Raji (cell line): ENCODE results near the gene PKP2.

Source experiments
- POLR2A ChIP-seq: IDR thresholded peaks from 2 replicates; pipeline ENCODE4 v1.6.1; 2011; ENCODE audit warnings: low read depth, low read length, control low read depth; ENCODE audit not compliant: insufficient read depth

PKP2 gene

GRCh38 chr12:32877601-32878459 lies 18.7 kb downstream of the PKP2 start:
- TF ChIP-seq POLR2A, result no peak

DNA sequence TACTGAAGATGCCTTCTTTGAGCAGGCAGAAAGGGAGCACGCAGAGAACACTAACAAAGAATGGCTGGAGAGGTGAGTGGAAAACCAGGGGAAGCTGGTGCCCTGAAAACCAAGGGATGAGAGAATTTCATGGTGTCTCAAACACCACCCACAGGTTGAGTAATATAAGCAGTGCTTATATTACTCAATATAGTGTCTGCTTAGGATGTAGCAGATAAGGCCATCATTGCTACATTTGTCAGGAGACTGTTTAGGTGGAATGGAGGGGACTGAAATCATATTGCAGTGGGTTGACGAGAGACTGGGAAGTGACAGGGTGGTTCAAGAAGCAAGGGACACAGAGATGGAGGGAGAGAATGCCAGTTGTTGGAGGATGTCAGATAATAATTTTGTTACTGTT lies 20.6 kb downstream of the PKP2 start:
- no peak for TF ChIP-seq POLR2A

DNA sequence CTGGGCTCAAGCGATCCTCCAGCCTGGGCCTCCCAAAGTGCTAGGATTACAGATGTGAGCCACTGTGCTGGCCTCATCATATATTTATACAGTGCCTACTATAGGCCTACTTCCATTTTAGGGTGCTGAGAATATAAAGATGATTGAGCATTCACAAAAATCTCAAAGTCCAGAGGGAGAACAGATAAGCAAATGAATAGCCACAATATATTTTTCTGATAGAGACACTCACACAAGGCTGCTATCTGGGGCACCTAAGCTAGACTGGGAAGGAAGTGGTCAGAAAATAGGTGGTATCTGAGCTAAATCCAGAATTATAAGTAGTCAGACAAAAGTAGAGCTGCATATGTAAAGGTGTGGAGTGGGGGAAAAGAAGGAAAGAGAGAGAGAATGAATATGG lies 21.6 kb downstream of the PKP2 start:
- no peak for TF ChIP-seq POLR2A

DNA sequence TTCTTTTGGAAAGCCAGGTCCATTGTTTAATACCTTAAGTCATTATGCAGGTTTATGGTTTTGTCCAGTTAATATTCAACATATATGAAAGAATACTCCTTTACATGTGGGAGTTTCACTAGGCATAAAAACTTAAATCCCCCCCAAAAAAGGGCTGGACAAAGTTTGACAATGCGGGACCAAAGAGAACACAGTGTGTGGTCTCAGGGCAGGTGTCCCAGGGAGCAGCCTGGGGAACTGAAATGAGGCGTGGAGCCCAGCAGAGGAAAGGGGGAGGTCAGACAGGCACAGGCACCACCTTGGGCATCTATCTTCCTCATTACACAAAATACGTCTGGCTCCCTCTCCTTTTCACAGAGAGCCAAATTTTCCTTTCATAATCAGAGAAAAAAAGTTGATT lies 22.5 kb downstream of the PKP2 start:
- no peak for TF ChIP-seq POLR2A

DNA sequence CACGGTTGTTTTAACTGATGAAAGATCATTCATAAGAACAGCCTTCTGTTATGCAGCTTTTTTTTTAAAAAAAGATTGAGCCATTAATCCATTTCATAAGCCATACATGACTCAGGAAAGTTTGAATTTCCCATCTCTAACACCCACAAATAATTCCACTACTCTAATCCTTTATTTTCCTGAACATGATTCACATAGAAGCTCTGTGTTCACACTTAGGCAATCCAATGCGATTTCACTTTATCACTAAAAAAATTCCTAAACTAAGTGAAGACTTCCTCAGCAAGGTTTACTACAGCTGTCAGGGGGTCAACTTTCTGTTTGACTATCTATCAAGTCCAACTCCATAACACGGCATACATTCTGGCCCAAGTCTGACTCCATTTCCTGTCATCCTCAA lies 25.9 kb downstream of the PKP2 start:
- TF ChIP-seq POLR2A, result no peak

GRCh38 chr12:32868885-32869284 lies 27.7 kb downstream of the PKP2 start:
- no peak for TF ChIP-seq POLR2A

DNA sequence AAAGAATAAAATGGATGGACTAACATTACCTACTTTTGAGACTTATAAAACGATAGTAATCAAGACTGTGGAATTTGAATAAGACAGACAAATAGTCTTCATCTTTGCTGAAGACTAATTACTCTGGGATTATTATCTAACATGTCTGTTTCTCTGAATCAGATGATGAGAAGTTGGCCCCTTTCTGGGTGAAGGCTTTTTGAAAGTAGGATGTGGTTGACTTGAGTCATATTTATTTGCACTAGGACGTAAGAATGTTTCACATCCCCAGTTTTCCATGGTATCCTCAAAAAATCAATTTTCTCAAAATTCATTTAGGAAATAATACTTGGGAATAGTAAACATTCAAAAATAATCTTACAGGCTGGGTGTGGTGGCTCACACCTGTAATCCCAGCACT lies 31.8 kb downstream of the PKP2 start:
- TF ChIP-seq POLR2A, result no peak

DNA sequence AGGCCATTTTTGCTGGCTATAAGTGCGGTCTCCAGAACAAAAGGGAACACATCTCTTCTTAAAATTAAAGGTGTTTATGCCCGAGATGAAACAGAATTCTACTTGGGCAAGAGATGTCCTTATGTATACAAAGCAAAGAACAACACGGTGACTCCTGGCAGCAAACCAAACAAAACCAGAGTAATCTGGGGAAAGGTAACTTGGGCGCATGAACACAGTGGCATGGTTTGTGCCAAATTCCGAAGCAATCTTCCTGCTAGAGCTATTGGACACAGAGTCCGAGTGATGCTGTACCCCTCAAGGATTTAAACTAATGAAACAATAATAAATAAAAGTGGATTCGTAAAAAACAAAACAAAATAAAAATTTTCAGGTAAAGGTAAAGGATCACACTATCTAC lies 33.4 kb downstream of the PKP2 start:
- no peak for TF ChIP-seq POLR2A

- TF ChIP-seq POLR2A, result no peak
These were observed 36.4 kb downstream of the PKP2 start for GRCh38 chr12:32860192-32860591.

GRCh38 chr12:32859389-32859788 lies 37.2 kb downstream of the PKP2 start:
- no peak for TF ChIP-seq POLR2A

DNA sequence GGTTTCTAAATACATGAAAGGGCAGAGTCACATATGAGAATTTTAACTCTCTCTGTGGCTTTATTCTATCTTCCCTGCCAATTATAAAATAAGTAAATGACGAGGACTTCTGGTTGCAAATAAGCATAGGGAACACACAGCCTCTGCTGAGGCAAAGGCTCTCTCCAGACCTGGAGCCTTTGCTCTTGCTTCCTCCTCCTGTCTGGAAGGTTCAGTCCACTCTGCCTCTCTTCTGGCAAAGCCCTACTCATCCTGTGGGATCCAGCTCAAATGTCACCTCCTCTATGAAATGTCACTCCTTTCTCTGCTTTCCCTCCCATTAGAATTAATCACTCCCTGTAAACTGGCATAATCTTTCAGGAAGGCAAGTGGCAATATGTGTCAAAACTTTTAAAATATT lies 41.9 kb downstream of the PKP2 start:
- no peak for TF ChIP-seq POLR2A

DNA sequence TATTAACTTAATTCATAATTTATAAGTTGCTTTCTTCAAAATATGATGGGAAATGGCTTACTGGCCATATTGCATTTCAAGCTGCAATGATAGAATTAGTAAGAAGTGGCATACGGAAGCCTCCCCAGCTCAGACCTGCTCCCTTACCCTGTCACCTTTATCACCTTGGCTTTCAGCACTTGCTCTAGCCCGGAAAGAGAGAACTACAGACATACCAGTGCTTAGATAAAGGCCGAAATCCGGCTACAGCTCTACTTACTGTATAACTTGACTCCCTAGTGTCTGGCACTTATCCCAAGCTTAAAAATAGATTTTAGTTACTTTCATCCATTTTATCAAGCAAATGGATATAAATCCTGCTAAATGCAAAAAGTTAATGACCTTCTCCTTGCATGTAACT lies 42.5 kb downstream of the PKP2 start:
- TF ChIP-seq POLR2A, result no peak

- no peak for TF ChIP-seq POLR2A
These were observed 49.3 kb downstream of the PKP2 start for GRCh38 chr12:32847287-32847686.

GRCh38 chr12:32846053-32846452 lies 50.5 kb downstream of the PKP2 start:
- TF ChIP-seq POLR2A, result no peak

DNA sequence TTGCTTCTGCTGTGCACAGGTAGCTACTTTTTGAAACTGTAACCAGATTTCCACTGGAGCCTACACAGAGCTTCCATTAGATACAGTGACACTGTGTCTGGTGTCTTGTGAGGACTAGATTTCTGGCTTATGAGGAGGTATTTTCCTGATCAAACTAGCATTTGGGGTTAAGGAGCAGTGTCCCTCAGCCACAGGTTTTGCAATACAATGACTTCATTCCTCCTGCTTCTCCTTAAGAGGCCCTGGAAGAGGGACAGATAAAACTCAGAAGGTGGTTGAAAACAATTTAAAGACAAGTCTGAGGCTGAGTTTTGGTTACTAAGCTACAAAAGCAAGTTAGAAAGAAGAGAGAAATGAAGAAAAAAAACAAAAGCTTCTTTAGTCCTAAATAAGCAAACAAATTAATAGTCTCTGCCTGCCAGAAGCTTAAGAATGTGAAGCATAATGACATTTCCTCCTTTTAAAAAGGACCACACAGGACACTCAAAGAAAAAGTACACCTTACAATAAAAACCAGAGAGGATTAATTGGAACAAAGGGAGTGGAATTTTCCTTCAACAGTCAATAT lies 53.0 kb downstream of the PKP2 start:
- no peak for TF ChIP-seq POLR2A

DNA sequence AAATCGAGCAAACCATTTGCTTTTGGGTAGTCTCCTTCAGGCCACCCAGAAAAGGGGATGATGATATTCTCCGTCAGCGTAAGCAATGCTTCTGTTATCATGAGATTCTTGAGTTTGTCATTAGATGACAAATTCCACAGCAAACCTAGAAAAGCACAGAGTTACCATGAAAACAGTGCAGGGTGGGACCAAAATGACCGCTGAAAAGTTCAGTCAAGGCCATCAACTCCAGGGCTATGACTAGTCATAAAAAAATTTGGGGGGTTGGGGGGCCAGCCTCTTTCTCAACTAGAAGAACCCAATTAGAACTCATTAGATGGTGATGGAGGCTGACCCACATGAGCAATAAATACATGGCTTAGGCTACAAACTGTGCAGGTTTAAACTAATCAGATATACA lies 55.5 kb downstream of the PKP2 start:
- no peak for TF ChIP-seq POLR2A

- TF ChIP-seq POLR2A, result no peak
These were observed 56.7 kb downstream of the PKP2 start for GRCh38 chr12:32839828-32840227.

- TF ChIP-seq POLR2A, result no peak
These were observed 58.6 kb downstream of the PKP2 start for GRCh38 chr12:32837974-32838373.

GRCh38 chr12:32836710-32837109 lies 59.9 kb downstream of the PKP2 start:
- TF ChIP-seq POLR2A, result no peak
